GM19438 (cell line): ENCODE measurements around the gene ACO2.
"Not testable (repeated sequence)": the region's sequence is repeated elsewhere in the genome, so short reads cannot be mapped to it uniquely, and the experiment has no call there.

Experiments
- ATAC-seq: cut with Tn5 transposase; IDR thresholded peaks from one replicate; pipeline ENCODE4 v1.9.1; 2021; ENCODE audit warnings: low read depth; ENCODE audit not compliant: unreplicated experiment

ACO2 gene

DNA sequence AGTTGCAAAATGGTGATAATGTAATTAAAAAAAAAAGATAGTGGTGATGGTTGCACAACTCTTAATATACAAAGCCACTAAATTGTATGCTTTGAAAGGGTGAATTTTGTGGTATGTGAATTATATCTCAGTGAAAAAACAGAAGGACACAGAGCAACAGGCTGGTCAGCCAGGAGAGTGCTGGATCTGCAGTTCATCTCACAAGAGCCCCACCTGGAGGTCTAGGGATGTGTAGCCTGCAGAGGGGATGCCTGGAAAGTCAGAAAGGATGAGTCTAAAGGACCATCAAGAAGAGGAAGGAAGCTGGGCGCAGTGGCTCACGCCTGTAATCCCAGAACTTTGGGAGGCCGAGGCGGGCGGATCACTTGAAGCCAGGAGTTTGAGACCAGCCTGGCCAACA lies 66.3 kb downstream of the ACO2 start:
- no peak for ATAC-seq

GRCh38 chr22:41537203-41537602 lies 68.3 kb downstream of the ACO2 start:
- no peak for ATAC-seq

DNA sequence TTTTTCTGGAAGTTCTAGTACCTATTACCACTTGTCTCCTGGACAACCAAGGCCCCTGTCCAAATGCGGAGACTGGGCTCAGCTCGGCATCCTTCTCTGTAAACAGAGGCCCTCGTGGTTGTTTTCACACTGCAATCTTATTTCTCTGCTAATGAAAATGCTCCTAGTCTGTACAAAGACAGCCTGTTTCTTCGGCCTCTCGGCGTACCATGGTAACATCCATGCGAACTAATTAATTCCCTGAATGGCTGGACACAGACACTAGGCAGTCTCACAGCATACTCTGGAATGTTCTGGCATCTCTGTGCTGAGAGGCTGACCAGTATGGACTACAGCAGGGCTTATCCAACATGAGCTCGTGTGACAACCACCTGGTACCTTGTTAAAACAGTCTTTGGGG lies 69.7 kb downstream of the ACO2 start:
- ATAC-seq = no peak

DNA sequence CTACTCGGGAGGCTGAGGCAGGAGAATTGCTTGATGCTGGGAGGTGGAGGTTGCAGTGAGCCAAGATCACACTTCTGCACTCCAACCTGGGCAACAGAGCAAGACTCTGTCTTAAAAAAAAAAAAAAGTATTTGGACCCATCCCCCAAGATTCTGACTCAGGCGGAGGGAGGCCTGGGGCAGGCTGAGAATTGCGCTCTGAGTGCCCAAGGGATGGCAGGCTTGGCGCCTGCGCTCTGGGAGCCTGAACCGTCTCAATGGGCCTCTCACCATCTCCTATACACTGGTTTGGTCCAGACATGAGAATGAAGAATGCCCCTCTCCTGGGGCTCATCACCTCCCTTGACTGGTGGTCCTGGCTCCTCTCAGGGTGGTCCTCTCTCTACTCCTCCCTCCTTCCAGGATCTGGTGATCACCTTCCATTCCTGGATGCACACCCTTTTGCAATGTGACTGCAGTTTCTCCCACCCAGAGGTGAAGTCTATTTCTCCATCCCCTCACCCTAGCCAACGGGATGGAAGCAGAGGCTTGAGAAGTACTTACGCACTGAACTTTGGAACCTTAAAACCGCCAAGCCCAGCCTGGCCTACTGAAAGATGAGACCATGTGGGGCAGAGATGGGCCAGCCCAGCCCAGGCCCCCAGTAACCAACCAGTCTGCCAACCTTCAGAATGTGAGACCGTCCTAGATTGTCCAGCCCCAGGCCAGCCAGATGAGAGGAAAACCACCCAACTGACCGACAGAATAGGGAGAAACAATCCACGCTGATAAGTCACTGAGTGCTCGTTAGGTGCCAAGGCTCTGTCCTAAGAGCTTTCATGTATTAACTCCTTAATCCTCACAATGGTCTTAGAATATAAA lies 70.5 kb downstream of the ACO2 start:
- no peak for ATAC-seq

- ATAC-seq = no peak
These were observed 71.0 kb downstream of the ACO2 start for GRCh38 chr22:41540006-41540315.

DNA sequence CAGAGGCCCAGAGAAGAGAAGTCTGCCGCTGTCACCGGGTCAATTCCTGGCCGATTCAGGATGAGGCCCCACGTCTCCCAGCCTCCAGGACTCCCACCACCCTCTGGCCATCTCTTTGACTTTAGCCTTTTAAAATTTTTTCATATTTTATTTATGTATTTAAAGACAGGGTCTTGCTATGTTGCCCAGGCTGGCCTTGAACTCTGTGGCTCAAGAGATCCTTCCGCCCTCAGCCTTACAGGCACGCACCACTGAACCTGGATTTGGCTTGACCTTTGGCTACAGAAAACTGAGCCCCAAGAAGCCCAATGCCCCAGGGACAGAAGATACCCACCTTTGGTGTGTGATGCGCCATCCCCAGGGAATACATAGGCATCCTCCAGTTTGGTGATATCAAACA lies 71.4 kb downstream of the ACO2 start:
- no peak for ATAC-seq

- no peak for ATAC-seq
These were observed 72.6 kb downstream of the ACO2 start for GRCh38 chr22:41541484-41541883.

GRCh38 chr22:41542224-41542623 lies 73.3 kb downstream of the ACO2 start:
- ATAC-seq = no peak

- peak; percentile 88 for ATAC-seq
These were observed 75.1 kb downstream of the ACO2 start, which contains the start of gene POLR3H for GRCh38 chr22:41543854-41544670. TSS of gene POLR3H (minus strand) at chr22:41544470. CDS start at chr22:41544101, 369 bp downstream.

GRCh38 chr22:41544671-41545476 lies 76.0 kb downstream of the ACO2 start:
- ATAC-seq = no peak

DNA sequence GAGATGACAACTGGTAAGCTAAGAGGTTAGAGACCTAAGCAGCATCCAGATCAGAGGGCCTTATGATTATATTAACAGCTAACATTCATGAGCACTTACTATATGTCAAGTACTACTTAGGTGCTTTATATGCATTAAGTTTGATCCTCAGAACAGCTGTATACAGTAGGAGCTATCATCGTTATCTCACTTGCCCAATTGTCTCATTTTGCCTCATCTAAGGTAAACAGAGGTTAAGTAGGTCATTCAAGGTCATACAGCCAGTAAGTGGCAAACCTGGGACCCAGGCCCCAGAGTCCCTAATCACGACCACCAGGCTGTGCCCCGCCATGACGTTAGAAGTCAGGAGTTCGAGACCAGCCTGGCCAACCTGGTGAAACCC lies 79.9 kb downstream of the ACO2 start:
- ATAC-seq = no peak

GRCh38 chr22:41550952-41551491 lies 82.1 kb downstream of the ACO2 start:
- ATAC-seq = no peak

GRCh38 chr22:41551877-41552582 lies 83.1 kb downstream of the ACO2 start:
- ATAC-seq = no peak

- no peak for ATAC-seq
These were observed 86.5 kb downstream of the ACO2 start for GRCh38 chr22:41555325-41555982.

GRCh38 chr22:41556561-41556960 lies 87.6 kb downstream of the ACO2 start:
- no peak for ATAC-seq

- no peak for ATAC-seq
These were observed 88.7 kb downstream of the ACO2 start for GRCh38 chr22:41557401-41558240.

DNA sequence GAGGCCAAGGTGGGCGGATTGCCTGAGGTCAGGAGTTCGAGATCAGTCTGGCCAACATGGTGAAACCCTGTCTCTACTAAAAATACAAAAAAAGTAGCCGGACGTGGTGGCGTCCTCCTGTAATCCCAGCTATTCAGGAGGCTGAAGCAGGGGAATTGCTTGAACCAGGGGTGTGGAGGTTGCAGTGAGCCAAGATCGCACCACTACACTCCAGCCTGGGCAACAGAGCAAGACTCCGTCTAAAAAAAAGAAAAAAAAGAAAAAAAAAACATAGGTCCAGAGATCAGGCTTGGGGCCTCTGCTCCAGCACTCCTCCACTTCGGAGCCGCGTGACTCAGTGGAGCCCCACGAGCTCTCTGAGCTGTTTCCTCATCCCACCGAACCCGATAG lies 89.3 kb downstream of the ACO2 start:
- ATAC-seq = not testable (repeated sequence)

GRCh38 chr22:41560095-41560471 lies 91.2 kb downstream of the ACO2 start:
- no peak for ATAC-seq

DNA sequence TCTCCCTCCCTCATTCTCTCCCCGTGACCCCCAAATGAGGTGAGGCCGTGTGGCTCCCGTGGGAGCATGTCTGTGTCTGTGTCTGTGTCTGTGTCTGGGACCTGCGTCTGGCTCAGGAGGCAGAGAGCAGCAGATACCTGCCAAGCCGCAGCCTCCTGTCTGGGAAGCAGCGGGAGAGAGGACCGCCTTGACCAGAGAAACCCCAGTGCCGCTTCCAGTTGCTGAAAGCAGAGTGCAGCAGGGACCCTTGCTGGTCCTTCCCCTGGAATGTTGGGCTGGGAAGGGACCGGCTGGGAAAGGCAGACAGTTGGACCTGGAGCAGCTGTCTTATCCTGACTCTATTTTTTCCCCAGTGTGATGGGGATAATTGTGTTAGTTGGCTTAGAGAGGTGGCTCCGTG lies 92.4 kb downstream of the ACO2 start:
- no peak for ATAC-seq
